ENCODE results near the gene MYH15.

DNA sequence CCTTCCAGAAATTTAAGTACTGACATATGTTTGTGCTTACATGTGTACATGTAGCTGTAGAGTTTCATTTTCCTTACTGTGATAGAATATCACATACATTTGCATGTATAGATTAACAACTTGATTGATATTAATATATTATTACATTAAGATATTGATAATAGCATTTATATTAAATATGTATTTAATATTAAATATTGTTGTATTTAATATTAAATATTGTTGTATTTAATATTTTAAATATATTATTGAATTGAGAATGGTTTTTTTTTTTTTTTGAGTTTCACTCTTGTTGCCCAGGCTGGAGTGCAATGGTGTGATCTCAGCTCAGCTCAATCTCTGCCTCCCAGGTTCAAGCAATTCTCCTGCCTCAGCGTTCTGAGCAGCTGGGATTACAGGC lies 76.5 kb downstream of the MYH15 start:
- TF ChIP-seq, protein P1, sequence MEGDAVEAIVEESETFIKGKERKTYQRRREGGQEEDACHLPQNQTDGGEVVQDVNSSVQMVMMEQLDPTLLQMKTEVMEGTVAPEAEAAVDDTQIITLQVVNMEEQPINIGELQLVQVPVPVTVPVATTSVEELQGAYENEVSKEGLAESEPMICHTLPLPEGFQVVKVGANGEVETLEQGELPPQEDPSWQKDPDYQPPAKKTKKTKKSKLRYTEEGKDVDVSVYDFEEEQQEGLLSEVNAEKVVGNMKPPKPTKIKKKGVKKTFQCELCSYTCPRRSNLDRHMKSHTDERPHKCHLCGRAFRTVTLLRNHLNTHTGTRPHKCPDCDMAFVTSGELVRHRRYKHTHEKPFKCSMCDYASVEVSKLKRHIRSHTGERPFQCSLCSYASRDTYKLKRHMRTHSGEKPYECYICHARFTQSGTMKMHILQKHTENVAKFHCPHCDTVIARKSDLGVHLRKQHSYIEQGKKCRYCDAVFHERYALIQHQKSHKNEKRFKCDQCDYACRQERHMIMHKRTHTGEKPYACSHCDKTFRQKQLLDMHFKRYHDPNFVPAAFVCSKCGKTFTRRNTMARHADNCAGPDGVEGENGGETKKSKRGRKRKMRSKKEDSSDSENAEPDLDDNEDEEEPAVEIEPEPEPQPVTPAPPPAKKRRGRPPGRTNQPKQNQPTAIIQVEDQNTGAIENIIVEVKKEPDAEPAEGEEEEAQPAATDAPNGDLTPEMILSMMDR (IDR thresholded peaks at IDR 0.05): no peak
- no peak for TF ChIP-seq POLR2AphosphoS5 (IDR thresholded peaks at IDR 0.05; ENCODE audit: low read depth, low read length)
- TF ChIP-seq, protein P2, sequence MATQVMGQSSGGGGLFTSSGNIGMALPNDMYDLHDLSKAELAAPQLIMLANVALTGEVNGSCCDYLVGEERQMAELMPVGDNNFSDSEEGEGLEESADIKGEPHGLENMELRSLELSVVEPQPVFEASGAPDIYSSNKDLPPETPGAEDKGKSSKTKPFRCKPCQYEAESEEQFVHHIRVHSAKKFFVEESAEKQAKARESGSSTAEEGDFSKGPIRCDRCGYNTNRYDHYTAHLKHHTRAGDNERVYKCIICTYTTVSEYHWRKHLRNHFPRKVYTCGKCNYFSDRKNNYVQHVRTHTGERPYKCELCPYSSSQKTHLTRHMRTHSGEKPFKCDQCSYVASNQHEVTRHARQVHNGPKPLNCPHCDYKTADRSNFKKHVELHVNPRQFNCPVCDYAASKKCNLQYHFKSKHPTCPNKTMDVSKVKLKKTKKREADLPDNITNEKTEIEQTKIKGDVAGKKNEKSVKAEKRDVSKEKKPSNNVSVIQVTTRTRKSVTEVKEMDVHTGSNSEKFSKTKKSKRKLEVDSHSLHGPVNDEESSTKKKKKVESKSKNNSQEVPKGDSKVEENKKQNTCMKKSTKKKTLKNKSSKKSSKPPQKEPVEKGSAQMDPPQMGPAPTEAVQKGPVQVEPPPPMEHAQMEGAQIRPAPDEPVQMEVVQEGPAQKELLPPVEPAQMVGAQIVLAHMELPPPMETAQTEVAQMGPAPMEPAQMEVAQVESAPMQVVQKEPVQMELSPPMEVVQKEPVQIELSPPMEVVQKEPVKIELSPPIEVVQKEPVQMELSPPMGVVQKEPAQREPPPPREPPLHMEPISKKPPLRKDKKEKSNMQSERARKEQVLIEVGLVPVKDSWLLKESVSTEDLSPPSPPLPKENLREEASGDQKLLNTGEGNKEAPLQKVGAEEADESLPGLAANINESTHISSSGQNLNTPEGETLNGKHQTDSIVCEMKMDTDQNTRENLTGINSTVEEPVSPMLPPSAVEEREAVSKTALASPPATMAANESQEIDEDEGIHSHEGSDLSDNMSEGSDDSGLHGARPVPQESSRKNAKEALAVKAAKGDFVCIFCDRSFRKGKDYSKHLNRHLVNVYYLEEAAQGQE (IDR thresholded peaks at IDR 0.05; ENCODE audit: insufficient read depth in 1 of 2, low read depth in 2 of 2, low read length in 1 of 2): no peak
